HFF-Myc (cell line): ENCODE results near the gene DNER.

ENCODE experiments used
- DNase-seq: peaks from one replicate; pipeline ENCODE4 v3.0.0-alpha.2; 2011; ENCODE audit warnings: low read depth; ENCODE audit errors: extremely low read depth
- H3K4me3 ChIP-seq: replicated peaks from 2 replicates; pipeline ENCODE4 v1.5.1; 2011; ENCODE audit warnings: low read depth, mild to moderate bottlenecking, control low read depth, low read length
- CTCF ChIP-seq: IDR thresholded peaks from 2 replicates; pipeline ENCODE4 v1.5.1; 2012; ENCODE audit warnings: mild to moderate bottlenecking, low read depth, low read length, control low read depth; ENCODE audit errors: missing control alignments

DNER gene

GRCh38 chr2:229445501-229446211 lies 268.7 kb downstream of the DNER start:
- no peak for DNase-seq
- no peak for TF ChIP-seq CTCF
- H3K4me3 ChIP-seq: no peak overlapping the region

GRCh38 chr2:229445019-229445418 lies 269.3 kb downstream of the DNER start:
- TF ChIP-seq CTCF: no peak
- H3K4me3 ChIP-seq: no peak overlapping the region
- DNase-seq: peak; percentile 83

GRCh38 chr2:229443546-229444268 lies 270.6 kb downstream of the DNER start:
- DNase-seq: no peak
- H3K4me3 ChIP-seq: no peak overlapping the region
- TF ChIP-seq CTCF: no peak

GRCh38 chr2:229443141-229443540 lies 271.2 kb downstream of the DNER start:
- no peak for TF ChIP-seq CTCF
- no peak for DNase-seq
- H3K4me3 ChIP-seq: no peak overlapping the region

GRCh38 chr2:229438430-229439159 lies 275.8 kb downstream of the DNER start:
- TF ChIP-seq CTCF: no peak
- no peak overlapping the region for H3K4me3 ChIP-seq
- DNase-seq: no peak

- no peak for DNase-seq
Observed at GRCh38 chr2:229437467-229437866, 276.9 kb downstream of the DNER start.

More at GRCh38 chr2:229437467-229437866, 276.9 kb downstream of the DNER start:
- no peak for TF ChIP-seq CTCF
- no peak overlapping the region for H3K4me3 ChIP-seq
